Head of caudate nucleus (tissue), 42 donors: ENCODE data around the gene FAM20C.
A peak's percentile ranks its signal among the peaks of the same experiment; 100 is the strongest.

Experiments
- DNase-seq, 42 donors: peaks; one replicate each; pipeline versions ENCODE4 v3.0.0 to v3.0.0-alpha.2; 2020 to 2021; ENCODE audit warnings: mixed read lengths in 7 of 42
- intact Hi-C: fragments of 100-400 bp; cut with DNase I; formaldehyde crosslinking; loops from one replicate; pipeline ENCODE4 v1.15.0; 2022

Gene FAM20C

DNA sequence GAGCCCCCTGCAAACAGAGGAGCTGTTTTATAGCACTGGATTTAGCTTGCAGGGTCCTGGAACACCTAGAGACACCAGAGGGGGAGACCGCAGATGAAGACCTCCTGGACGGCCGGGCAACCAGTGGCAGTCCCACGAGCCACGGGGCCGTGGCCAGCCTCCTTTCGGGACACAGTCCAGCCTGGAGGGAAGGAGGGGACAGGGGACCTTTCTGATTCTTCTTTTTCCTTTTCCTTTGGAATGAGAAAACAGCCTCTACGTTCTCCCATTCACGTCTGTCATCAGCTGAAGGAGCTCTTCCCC lies 35.4 kb upstream of the FAM20C start:
- no peak for DNase-seq
- intact Hi-C loops, result no loop called here

DNA sequence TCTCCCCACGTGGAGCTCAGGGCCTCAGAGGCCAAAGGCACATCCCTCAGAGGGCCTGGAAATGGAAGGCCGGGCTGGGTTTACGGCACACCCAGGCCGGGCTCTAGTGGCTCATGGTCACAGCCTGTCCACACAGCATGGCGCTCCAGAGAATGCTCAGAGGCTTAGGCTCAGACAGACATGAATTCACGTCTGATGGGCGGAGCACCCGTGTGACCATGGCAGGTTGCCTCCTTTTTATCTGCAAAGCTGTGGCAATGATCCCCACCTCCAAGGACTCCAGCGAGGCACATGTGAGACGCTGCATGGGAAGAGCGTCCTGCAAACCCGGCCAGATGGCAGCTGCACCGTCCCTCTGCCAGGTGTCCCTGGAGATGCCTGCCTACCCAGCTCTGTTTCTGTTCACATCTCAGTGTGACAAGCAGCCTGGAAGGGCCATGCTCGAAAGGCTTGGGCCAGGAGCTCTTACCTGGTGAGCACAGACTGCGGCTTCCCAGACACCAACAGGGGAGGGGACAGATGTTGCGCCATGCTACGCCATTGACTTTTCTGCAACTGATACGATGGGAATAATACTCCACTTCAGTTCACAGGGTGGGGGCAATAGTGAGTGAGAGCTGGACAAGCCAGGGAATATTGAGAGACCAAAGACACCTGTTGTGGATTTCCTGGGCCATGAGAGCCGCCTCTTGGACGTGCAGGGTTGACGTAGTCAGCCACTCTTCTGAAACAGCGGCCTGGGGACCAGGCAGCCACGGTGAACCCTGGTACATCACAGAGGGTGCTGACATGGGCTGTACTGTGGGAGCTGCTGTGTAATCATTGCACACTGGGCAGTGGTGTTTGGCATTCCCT lies 34.4 kb upstream of the FAM20C start:
- no peak for DNase-seq
- intact Hi-C loops, result no loop called here

DNA sequence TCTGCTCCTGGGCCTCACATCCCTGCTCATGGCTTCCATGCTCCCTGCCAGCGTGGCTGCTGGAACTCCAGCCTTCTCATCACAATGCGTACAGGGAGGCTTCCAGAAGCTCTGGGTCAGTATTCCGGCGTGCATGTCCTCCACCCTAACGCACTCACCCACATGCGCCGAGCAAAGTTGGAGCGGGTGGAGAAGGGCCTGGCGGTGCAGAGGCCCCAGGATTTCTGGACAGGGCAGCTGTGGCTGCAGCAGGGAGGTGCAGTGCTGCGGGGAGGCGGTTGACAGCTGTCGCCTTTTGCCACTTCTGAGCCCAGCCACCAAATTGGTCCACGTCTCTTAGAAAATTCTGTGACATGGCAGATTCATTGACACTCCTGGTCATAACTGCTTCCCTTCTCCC lies 33.6 kb upstream of the FAM20C start:
- intact Hi-C loops, result no loop called here

DNA sequence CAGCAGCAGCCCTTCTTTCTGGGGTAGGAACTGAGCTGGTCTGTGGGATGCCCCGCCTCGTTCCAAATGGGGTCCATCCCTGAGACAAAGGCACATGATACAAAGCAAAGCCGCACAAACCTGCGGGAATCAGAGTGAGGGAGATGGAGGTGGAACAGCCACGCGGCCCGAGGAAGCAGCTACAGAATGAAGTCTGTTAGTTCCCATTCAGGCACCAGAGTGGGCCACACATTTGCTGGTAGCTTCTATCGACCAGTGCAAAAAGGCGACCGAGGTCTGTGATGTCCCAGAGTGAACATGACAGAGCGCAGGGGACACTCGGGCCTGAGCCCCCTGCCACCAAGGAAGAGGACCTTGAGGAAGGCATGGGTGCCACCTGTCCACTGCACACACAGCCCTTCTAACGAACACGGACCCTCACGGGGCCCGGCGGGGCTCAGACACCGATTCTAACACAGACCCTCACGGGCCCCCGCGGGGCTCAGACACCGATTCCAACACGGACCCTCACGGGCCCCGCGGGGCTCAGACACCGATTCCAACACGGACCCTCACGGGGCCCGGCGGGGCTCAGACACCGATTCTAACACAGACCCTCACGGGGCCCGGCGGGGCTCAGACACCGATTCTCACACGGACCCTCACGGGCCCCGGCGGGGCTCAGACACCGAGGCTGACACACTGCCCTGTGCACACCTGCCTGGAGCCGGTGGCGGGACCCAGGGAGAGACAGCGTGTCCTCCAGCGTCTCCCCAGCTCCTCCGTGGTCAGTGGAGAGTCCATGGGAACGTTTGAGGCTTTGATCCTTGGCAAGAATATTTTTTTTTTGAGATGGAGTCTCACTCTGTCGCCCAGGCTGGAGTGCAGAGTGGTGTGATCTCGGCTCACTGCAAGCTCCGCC lies 32.8 kb upstream of the FAM20C start:
- intact Hi-C loops, result no loop called here
- peak in 2 of 42 donors; percentile 19 to 34 for DNase-seq

More for the DNA sequence above, 33.6 kb upstream of the FAM20C start:
- no peak for DNase-seq

DNA sequence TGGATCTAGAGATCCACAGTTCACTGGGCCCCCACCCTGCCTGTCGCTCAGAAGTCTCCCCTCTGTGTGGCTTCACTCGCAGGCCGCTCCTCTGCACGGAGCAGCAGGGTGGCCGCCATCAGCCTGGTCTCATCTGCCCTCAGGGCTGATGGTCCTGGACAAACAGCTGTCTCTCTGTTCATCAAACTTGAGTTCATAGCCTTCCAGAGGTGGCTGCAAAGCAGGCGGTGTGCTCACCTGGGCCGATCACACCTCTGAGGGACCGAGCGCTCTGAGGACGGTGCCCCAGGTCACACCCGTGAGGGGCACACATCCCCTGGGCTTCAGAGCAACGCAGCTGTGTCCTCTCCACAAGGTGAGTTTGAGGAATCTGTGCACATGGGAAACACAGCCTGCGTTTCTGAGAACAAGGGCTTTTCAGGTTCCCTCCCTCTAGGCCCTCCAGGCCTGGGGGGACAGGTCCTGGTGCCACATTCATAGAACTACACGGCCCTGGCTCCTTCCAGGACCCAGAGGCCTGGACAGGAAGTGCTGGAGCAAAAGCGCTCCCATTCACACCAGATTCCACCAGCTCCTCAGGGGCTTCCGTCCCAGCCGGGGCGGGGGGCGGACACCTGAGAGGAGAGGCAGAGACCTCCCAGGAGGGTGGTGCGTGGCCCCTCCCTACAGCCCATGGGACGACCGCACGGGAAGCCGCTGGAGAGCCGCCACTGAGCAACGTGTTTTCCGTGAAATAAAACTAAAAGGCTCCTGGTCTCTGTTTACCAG lies 31.2 kb upstream of the FAM20C start:
- DNase-seq, result no peak
- intact Hi-C loops, result no loop called here

DNA sequence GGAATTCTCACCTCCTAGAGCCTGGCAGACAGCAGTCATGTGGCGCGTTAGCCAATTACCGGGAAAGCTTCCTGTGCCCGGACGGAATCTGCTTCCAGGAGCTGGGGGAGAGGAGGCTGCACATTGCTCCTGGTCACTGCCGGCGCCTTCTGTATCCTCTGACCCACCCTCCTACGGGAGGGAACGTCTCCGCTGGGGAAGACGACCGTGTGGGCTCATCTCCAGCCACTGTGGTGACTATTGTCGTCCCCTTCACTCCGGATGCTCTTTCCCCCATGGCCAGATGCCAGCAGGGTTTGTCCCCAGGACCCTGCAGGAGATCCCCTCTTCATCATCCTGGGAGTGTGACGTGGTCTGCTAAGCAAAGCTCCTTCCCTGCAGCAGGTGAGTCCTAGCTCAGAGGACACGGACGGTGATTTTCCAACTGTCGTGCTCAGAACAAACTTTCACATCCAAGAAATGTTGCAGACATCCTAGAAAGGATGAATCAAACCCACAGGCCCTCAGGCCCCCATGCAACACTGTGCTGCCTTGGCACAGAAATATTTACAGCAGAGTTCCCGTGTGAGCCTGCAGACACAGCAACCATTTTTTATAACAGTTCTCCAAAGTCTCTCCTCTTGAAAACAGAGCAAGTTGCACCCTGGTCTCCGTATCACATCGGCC lies 29.6 kb upstream of the FAM20C start:
- intact Hi-C loops, result no loop called here
- DNase-seq, result no peak

DNA sequence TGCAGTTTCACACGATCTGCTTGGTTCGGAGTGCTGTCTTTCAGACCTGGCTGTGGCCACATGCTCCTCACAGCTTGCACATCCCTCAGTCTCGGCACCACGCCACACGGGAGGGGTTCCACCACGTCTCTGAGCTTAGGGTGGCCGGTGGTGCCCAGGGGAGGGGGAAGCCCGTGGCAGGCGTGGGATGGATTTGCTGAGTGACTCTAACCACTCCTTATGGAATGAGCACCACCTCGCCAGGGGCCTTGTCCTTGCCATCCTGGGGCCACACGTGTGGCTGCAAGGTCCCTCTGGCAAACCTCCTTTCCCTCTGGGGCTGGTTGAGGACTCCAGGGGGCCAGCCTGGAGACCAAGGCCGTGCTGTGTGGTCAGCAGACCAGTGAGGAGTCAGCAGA lies 29.1 kb upstream of the FAM20C start:
- no peak for DNase-seq
- intact Hi-C loops, result no loop called here

DNA sequence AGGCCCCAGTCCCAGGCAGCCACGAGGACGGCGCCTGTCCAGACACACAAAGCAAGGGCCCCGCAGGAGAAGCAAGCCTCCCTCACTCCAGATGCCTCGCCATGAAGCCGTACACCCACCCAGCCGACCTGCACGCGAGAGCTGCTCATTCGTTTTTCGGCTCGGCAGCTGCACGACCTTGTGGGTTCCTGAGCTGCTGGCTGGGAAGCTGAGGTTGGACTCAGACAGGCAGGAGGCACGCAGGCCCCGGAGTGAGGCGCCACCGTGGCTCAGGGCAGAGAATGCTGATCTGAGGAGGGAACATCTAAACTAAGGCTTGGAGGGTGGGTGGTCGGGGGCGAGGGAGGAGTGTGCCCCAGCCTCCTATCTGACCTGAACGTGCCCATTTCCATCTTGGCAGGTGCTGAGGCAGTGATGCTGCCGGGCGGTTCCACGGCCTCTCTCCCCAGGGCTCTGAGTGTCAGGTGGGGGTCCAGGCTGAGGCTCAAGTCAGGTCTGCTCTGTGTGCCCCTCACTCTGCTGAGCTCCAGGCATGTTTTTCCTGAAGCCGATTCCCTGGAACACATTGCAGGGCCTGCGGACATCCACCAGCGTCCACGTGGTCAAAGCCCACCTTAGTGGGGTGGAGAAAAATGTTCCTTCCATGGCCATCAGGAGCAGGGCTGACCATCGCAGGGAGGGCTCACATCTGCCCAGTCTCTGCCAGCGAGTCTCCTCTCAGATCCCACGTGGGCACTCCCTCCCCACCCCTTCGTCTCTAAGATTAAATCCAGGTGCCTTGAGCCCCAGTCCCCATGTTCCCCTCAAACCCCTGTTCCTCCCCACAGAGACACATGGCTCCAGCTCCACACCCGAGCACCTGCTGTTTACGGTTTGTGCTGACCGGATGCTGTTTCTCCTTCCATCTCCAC lies 28.1 kb upstream of the FAM20C start:
- no peak for DNase-seq
- intact Hi-C loops, result no loop called here

DNA sequence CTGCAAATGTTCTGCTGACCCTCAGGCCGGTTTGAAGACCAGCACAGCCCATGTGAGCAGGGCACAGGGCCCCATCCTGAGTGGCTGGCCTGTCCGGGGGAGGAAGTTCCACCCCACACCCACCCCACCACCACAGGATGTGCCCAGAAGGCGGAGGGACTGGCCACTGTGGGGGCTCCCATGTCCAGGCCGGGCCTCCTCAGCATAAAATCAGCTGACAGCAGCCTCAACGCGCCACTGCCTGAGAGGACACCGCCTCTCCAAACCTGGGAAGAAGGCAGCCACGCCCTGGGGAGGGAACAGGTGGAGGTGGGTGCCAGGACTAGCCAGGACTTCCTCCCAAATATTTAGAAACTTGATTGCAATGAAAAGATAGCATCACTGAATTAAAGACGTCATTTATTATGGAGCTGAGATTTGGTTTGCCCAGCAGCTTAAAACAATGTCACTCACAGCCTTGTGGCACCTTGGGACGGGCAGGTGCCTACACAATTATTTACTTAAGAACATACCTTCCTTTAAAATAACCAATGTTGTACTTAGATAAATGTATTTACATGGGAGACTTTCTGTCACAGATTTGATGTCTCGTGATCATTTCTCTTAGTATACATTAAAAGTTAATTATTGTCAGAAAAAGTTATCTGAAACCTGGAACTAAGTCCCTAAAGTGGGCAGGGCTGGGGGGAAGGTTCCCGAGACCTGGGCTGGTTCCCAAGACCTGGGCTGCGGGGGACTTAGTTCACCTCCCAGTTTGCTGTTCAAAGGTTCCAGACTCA lies 27.3 kb upstream of the FAM20C start:
- peak in 26 of 42 donors; percentile 16 to 62 (median 46) for DNase-seq
- intact Hi-C loops, result no loop called here

DNA sequence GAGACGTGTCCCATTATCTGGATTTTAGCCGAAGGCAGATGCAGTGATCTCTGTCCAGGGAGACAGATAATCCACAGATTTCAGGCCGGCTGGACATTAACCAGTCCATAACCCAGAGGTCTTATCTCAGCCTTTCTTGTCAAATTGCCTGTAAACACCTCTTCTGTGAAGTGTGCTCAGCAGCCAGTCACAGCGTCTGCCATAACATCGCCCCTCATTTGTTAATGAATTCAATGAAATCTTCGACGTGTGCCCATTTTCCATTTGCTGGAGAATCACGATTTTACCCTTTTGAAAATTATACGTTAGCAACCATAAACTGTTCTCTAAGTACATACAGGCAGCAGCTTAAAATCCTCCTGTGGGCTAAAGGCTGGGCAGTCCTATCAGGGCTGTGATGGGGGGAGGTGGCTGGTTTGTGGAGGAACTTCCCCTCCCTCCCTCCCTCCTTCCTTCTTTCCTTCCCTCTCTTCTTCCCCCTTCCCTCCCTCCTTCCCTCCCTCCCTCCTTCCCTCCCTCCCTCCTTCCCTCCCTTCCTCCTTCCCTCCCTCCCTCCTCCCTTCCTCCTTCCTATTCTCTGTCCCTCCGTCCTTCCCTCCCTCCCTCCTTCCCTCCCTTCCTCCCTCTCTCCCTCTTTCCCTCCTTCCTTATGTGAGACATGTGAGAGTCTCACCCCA lies 26.6 kb upstream of the FAM20C start:
- intact Hi-C loops, result no loop called here
- no peak for DNase-seq

DNA sequence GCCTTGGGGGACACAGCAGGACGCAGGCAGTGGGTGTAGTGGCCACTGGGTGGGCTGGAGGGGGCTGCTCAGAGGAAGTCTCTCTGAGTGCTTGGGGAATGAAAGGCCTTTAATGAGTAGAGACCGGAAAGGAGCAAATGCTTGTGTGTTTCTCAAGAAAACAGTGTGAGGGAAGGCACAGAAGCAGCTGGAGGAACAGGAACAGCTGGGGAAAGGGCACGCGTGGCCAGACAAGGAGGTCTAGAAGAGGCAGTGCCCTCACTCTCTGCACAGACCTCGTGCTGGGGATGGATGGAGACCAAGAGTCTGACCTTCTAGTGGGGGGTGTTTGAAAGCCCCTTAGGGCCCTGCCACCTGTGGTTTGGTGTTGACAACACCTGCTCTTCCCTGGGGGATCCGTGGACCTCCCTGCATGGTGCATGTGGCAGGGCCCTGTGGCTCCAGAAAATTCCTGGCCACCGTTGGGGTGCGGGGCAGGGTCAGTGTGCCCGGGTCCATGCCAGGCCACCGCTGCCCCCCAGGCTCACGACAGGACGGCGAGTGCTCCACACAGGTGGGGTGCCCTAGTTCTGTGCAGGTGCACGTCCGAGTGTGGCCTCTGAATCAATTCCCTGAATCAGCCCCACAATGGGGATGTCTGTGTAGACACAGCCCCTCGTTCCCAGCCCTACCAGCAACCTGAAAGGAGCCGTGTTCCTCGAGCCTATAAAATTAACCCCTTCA lies 25.9 kb upstream of the FAM20C start:
- intact Hi-C loops, result no loop called here
- DNase-seq, result no peak

DNA sequence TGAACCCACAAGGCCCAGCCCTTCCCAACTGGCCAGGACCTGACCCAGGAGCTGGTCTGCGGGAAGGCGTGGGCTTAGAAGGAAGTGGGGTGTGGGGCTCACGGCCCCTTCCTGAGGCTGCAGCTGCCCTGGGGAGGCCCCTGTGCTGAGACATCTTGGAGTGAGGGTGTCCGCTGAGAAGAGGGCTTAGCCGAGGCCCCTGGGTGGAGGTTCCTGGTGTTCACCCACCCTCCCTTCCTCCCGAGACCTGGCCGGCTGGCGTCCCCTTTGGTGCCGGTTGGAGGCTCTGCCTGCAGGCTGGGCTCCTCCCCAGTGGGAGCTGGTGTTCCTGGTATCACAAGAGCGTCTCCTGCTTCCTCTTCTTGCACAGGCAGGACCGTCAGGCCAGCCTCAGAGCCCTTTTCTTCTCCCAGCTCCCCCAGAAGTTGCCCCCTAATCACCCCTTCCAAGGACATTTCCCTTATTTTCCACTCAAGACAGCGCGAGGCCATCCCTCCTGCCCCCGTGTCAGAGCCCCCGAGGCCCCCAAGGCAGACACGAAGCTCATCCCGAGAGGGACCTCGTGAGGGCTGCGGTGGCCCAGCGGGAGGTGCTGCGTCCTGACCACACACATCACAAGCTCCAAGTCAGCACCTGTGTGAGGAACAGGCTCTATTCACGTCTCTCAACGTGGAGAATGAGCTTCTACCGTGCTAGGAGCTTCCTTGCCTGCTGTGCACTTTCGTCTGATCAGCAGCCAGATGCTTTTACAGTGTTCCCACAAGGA lies 25.1 kb upstream of the FAM20C start:
- intact Hi-C loops, result no loop called here
- DNase-seq, result peak in 2 of 42 donors; percentile 19 to 52

DNA sequence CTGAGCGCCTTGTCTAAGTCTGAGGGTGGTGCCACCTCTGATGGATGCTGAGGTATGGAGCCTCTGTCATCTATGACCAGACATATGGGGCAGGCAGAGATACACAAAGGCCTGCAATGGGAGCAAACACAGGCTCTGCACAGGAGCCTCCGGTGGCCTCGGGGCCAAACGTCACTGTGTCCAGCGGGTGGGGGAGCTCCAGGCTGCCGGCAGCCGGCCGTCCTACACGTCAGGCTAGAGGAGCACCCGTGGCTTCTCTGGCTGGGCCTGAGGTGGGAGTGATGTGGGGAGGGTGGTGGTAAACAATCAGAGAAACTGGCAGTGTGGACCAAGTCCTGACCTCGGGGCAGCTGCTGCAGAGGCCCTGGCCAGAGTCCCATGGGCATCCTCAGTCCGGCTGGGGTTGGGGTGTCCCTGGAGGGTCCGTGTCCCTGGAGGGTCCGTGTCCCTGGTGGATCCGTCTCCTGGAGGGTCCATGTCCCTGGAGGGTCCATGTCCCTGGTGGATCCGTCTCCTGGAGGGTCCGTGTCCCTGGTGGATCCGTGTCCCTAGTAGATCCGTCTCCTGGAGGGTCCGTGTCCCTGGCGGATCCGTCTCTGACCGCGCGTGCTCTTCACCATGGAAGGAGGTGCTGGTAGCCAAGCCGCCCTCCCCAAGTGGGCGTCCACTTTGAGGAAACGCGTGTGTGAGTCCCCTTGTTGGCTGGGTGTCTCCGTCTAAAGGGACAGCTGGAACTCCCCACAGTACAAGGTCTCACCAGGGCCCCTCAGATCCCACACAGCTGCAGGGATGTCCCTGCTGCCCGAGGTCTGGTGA lies 24.2 kb upstream of the FAM20C start:
- intact Hi-C loops, result no loop called here
- no peak for DNase-seq
